ENCODE results near the gene CDK5RAP2.

DNA sequence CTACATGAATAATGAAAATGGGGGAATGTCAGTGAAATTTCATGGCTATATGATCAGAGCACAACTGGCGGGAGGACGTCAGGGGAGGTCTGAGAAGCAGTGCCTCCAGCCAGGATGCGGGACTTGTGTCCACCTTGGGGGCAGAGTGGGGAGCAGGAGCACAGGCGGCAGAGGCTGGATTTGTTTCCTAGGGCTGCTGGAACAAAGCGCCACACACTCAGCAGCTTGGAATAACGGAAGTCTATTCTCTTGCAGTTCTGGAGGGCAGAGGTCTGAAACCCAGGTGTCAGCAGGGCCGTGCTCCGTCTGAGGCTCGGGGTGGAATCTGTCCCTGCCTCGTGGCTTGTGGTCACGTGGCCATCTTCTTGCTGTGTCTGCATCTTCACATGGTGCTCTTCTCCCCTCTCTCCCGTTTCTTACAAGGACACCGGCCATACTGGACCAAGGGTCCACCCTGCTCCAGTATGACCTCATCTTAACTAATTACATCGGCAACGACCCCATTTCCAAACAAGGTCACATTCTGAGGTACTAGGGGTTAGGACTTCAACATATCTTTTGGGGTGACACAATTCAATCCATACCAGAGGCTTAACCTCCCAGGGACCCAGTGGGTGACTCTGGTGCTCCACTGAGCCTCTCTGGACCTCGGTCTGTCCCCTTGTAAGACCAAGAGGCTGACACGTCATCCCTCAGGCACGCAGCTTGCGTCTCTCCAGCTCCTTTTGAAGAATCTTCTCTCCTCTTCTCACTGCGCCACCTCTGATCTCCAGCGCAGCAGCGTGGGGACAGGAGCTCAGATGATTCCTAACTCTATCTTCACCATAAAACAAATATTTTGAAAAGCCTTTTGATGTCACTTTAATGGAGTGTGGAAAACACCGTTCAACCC is 202.5 kb downstream of the CDK5RAP2 start:
- no peak for TF ChIP-seq ZFX (IDR thresholded peaks at IDR 0.05)
- TF ChIP-seq, protein P1, sequence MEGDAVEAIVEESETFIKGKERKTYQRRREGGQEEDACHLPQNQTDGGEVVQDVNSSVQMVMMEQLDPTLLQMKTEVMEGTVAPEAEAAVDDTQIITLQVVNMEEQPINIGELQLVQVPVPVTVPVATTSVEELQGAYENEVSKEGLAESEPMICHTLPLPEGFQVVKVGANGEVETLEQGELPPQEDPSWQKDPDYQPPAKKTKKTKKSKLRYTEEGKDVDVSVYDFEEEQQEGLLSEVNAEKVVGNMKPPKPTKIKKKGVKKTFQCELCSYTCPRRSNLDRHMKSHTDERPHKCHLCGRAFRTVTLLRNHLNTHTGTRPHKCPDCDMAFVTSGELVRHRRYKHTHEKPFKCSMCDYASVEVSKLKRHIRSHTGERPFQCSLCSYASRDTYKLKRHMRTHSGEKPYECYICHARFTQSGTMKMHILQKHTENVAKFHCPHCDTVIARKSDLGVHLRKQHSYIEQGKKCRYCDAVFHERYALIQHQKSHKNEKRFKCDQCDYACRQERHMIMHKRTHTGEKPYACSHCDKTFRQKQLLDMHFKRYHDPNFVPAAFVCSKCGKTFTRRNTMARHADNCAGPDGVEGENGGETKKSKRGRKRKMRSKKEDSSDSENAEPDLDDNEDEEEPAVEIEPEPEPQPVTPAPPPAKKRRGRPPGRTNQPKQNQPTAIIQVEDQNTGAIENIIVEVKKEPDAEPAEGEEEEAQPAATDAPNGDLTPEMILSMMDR (conservative IDR thresholded peaks at IDR 0.05), result no peak

Measured in C4-2B (cell line).